ENCODE measurements around the gene NDUFAF2. TPM values are rescaled to one million over a fixed set of nuclear protein-coding genes. Genes with fewer than 3 reads are reported as not detected.

The NDUFAF2 gene, protein sequence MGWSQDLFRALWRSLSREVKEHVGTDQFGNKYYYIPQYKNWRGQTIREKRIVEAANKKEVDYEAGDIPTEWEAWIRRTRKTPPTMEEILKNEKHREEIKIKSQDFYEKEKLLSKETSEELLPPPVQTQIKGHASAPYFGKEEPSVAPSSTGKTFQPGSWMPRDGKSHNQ
- polyA plus RNA-seq = 107 and 136 TPM in 2 replicates

GRCh38 chr5:60944904-60945812, at the start of gene NDUFAF2, which contains the start of gene ERCC8:
NDUFAF2 (plus strand) TSS chr5:60945205; CDS start chr5:60945256, 51 bp downstream.
ERCC8 (minus strand) TSS chr5:60945070; CDS start chr5:60945008, 62 bp downstream.

GRCh38 chr5:61162010-61162831, 217.2 kb downstream of the NDUFAF2 start, which contains the start of gene SMIM15:
SMIM15 (minus strand) TSS chr5:61162468; CDS start chr5:61160171, 2,297 bp downstream.

Other genes with a start within 250 kb of the NDUFAF2 start
- gene DEPDC1B, start 245.0 kb upstream of the NDUFAF2 start, polyA plus RNA-seq = not detected in 2 replicates
- 9.0 and 9.3 TPM in 2 replicates for gene ELOVL7, start 100.9 kb upstream of the NDUFAF2 start, polyA plus RNA-seq
- gene ERCC8, start 135 bp upstream of the NDUFAF2 start, polyA plus RNA-seq = 5.7 and 8.6 TPM in 2 replicates
- 14.4 and 16.0 TPM in 2 replicates for gene SMIM15, start 217.3 kb downstream of the NDUFAF2 start, polyA plus RNA-seq

Data from Purkinje cell (primary cell).